Amniotic epithelial cell (primary cell): ENCODE measurements around the gene SUPT6H.

ENCODE experiments used
- DNase-seq: peaks from one replicate; pipeline ENCODE4 v3.0.0-alpha.2; 2010; ENCODE audit warnings: low read depth

SUPT6H gene

DNA sequence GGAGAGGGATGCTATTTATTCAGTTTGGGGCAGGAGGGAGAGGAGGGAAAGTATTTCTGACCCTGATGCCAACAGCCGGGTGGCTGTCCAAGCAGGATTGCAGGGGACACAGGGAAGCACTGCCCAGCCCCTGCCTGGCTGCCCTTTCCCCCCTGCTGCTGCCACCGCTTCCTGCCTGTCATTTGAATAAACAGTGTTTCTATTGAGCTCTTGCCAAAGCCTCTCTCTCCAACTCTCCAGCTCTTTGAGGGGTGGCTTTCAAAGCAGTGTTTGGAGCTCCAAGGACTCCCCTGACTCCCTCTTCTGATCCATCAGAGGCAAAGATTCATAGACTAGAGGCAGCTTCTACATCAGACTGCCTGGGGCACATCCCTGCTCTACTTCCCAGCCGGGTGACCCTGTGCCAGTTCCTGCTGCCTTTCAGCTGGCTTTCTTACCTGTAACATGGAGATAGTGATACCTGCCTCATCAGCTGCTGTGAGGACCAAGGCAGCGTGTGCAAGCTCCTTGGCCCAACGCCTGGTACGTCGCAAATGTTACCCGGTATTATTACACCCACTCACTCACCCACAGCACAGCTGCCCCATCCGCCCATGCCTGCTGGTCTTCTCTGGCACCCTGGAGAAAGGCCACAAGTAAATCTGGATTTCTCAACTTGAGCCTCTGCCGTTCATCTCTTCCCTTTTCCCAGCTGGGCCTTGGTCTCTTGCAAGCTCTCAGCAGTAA lies 40.2 kb downstream of the SUPT6H start:
- no peak for DNase-seq

DNA sequence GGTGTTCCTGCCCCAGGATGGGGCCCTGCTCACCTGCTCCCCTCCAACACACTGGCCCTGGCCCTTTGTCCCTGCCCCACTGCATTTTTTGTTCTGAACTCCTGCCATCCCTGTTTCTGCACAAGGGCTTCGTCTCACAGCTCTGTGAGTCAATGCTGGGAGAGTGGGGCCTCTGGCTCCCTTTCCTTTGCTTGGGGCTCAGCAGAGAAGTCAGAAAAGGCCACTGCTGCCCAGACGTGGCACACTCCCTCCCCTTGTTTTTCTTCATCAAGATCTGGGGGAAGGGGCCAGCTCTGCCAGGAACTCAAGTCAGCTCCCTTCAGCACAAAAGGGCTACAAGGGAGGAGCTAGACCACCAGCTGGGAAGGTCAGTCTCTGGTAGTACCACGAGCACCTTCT lies 40.7 kb downstream of the SUPT6H start:
- no peak for DNase-seq

DNA sequence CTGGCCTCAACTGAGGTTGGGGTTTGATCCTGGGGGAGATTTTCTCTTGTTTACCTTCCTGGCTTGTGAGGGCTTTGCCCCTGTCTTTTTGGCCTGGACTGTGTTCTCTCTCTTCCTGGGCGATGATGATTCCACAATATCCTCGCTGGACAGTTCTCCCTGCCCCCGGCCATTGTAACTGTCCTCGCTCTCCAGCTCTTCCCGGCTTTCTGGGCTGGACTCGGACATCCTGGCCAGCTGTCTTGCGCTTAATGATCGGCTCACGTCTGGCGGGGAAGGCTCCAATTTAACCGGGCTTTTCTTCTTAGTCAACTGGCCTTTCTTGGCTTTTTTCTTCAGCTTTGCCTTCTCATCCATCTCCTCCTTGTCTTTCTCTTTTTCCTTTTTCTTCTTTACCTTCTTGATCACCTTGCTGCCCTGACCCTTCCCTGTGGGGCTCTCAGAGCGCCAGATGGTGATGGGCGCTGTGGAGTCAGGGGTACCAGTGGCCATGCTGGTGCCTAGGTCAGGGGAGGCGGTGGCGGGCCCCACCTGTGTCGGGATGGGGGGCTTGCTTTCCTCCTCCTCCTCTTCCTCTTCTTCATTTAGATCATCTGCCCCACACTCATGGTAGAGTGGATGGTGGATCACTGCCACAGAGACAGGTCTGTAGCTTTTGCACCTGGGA lies 41.7 kb downstream of the SUPT6H start:
- no peak for DNase-seq

DNA sequence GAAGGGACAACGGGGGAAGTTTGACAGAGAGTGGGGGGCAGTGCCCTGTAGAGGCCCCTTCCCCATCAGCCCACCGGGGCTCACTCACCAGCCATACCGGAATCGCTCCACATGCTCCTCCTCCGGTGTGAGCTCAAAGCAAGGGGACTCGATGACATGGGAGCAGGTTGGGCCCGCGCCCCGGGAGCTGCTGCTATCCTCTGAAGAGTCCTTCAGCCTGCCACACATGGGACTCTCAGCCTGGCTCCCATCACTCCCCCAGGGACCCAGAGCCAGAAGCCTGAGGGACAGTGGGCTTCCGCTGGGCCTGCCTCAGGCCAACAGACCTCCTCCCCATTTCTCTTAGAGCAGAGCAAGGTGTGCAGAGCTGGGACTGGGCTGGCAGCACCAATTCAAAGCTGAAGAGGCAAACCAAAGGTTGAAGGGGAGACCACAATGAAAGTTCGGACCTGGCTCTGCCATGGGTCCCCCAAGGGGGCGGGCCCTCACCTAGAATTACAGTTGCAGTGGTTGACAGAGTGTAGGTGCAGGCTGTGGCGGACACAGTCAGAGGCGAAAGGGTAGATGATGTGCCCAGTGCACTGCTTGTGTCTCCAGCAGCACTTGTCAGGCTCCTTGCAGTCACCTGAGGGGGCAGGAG lies 42.3 kb downstream of the SUPT6H start:
- no peak for DNase-seq

DNA sequence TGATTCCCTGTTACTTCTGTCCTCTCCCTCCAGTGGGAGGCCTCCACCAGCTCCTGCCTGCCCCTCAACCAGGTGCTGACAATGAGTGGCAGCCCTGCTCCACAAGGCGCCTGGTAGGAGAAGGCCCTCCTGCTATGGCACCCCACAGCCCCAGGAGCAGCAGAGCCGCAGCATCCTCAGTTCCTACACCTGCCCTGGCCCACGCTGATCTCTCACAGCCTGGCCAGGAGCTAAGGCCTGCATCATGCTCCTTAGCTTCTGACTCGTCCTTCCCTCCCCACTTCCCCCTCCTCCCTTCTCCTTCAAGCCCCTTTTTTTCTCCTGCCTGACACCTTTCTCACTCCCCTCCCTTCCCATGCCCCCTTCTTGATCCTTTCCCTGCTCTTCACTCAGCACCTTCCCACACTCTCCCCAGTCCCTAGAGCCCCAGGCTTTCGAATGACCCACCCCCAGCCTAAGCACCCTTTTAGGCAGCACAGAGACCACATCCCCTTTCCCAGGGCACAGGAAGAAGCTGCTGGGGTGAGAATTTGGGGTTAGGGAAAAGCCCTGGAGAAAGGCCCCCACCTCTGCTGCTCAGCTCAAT lies 43.2 kb downstream of the SUPT6H start:
- DNase-seq = no peak

DNA sequence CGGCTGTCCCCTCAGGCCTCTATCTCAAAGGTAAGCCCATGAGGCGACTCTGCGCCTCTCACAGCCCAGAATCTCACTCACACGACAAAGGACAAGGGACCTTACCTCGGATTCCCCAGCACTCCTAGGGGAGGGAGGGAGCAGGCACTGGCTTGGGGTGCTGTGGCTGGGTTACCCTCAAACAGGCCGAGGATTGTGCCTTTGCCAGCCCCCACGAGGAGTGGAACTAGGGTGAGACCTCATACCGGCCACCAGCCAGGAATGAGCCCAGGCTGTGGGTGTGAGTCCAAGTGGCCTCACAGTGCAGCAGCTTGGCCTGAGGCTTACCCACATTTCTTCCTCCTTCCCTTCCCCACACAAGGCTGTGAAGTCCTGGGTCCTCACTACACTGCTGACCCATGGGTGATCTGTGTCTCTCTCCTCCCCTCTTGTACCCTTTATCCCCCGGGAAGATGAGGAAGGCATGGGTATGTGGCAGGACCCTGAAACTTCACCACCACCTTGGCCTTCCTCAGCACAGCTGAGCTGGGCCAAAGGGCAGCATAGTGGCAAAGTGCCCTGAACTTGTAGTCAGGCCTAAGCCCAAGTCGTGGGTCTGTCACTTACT lies 43.8 kb downstream of the SUPT6H start:
- DNase-seq = no peak

DNA sequence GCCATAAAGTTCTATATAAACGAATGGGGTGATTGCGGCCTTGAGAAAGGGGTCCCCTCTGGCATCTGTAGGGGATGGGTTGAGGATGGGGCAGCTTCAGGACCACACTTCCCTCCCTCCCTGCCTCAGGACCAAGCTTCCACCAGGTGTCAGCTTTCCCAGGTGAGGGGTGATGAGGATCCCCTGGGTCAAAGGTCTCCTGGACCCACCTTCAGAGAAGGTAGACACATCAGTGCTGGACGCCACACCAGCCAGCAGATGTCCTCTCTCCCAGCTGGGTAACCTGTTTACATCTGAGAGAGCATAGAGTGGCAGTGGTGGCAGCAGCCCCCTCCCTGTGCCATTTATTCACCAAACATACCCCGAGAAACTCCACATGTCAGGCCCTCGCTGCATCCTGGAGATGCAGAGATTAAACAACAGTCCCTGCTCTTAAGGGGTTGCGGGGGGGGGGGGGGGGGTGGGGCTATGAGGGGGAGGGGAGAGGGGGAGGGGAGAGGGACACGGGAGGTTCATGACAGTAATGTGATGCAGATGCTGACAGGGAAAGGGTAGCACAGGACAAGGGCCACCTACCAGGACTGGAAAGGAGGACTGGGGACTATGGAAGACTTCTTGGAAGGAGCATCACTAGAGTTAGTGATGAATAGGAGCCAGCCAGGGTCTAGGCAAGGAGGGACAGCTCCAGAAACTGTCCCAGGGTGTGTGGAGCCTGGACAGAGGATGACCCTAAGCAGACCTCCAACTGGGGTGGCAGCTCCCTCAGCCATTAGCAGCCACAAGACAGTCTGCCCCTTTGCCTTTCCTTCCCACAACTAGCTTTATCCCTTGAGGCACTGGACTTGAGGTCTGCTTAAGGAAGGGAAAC lies 44.7 kb downstream of the SUPT6H start:
- no peak for DNase-seq

DNA sequence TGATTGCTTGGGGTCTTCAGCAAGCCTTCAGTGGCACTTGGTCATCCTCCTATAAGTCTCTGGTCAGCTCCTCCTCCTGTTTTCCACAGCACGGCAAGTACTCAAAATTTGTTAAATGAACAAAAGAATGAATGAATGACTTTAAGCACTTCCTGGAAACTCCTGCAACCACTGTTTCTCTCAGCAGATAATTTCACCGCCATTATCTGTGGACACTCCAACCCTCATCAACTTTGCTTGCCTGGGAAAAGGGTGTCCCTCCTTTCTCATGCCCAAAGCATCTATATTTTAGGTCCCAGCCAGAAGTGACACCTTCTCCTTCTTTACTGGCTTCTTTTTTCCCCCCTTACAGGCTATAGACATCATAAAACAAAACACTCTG lies 45.3 kb downstream of the SUPT6H start:
- DNase-seq = no peak

DNA sequence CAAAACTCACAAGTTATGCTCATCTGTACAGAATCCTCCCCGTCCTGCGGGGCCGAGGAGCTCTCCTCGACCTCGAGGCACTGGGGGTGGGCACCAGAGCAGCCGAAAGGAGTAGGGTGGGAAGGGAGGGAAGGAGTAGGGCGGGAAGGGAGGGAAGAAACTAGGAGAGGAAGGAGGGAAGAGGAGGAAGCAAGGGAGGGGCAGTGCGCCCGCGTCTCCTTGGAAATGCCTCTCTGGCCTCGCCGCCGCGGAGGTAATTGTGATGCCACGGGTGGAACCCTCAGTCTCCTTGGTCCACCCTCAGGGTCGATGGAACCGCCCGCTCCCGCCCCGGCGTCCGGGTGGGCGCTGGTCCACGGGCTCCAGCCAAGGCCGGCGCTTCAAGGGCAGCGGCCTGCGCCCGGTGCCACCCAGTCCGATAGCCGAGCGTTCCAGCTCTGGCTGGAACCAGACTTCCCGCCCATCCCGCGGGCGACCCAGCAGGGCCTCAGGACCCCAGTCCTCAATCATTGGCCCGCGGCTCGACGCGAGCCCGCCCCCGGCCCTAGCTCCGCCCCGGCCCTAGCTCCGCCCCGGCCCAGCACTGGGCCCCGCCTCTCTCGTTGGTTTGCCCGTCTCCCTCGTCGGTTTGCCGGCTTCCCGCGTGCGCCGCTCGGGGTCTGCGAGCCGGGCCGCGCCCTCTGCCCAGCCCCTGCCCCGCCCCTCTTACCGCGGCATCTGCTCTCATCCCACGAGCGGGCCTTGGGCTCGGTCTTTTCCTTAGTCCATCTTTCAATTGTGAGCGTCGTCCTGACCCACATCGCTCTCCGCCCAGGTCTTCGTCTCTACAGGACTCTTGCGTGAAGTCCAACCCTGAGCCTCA lies 49.1 kb downstream of the SUPT6H start:
- DNase-seq = peak; percentile 81

DNA sequence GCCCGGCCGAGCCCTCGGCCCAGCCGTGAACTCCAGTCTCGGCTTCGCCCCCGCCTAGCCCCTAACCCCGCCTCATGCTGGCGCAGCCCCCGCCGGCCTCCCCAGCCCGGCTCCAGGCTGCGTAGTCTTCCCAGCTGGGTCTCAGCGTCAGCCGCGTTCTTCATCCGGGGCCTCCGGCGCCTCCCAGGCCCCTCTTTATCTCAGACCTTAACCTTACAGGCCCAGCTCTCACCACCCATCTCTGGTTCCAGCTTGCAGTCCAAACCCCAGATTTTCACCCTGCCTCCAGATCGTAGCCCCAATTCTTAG lies 49.7 kb downstream of the SUPT6H start, which contains the start of gene PROCA1:
PROCA1 (minus strand) TSS at position 166 of the 309 bp plus-strand sequence. CDS start 228 bp downstream, outside the sequence.
- DNase-seq = no peak

DNA sequence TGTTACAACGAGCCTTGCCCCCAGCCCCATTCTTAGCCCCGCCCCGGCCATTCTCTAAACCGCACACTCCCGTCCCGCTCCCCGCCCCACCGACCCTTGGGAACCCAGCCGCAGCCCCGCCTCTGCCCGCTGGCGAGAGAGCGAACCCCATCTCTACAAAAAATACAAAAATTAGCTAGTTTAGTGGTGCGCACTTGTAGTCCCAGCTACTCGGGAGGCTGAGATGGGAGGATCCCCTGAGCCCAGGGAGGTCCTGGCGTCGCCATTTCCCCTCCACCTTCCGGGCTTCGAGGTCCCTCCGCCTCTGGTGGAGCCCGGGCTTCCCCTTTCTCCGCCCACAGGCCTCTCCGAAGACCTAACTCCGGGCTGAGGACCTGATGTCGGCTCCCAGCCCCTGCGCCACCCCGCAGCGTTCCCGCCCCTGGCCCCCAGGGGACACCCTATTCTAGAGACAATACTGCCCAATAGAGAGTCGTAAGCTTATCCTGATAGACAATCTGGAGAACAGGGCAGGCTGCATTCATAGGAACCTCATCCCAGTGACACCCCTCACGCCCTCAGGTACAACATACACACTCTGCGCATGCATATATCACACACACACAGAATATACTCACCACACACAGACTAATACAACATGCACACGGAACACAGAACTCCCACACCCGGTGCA lies 50.2 kb downstream of the SUPT6H start:
- no peak for DNase-seq

DNA sequence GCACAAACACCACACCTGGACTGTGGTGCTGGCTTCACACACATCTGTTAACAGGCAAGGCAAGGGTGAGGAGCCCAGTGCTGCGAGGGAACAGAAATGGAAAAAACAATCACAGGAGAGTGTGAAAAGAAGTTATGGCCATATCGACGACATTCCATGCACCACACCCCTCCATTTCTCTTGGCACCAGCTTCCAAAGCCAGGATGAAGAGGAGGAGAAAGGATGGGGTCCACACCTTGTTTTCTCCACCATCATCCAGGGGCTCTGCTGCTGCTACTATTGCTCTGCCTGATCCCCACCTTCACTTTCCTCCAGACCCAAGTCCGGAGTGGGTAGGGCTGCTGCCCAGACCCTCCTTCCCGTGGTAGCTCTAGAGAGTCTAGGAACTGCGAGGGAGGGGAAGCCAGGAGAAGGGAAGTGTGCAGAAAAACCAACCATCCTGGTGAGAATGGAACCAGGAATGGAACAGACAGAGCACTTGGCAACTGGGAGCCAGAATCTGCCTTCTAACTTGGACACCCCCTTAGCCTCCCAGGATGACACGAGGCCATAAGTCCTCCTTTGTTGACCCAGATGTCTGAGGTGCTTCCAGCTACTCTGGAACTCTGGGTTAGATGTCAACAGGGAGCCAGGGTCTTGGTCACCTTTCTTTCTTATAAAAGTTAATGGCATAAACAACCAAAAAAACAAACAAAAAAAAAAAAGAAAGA lies 50.9 kb downstream of the SUPT6H start:
- DNase-seq = no peak

DNA sequence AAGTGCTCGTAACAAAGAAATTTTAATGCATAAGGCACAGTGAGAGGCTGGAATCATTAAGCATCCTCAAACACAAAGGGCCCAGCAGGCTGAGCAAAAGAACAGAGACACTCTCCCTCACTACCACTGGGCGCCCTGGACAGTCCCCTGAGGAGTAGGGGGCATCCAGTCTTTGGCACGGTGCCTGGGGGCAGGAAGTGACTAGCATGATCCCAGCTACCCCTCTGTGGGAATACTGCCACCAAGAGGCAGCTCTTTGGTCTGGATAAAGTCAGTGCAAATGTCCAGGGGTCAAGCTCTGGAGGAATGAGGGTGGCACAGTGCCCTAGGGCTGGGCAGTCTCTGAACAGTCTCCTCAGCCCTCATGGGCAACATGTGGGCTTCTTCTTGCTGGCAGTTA lies 52.3 kb downstream of the SUPT6H start:
- no peak for DNase-seq

DNA sequence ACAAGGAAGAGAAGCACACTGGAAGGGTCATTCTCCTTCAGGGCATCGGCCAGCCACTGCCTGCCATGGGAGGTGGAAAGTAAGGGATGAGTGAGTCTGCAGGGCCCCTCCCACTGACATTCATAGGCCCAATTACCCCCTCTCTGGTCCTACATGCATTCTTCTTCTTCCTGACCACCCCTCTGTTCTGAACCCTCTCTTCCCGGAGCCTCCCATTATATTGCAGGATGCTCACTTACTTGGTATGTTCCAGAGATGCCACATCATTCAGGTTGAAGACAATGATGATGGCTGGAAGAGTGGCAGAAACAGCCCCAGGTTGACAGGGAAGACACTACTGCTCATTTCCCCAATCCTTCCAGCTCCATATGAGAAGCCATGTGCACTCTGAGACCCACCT lies 53.2 kb downstream of the SUPT6H start:
- DNase-seq = no peak

DNA sequence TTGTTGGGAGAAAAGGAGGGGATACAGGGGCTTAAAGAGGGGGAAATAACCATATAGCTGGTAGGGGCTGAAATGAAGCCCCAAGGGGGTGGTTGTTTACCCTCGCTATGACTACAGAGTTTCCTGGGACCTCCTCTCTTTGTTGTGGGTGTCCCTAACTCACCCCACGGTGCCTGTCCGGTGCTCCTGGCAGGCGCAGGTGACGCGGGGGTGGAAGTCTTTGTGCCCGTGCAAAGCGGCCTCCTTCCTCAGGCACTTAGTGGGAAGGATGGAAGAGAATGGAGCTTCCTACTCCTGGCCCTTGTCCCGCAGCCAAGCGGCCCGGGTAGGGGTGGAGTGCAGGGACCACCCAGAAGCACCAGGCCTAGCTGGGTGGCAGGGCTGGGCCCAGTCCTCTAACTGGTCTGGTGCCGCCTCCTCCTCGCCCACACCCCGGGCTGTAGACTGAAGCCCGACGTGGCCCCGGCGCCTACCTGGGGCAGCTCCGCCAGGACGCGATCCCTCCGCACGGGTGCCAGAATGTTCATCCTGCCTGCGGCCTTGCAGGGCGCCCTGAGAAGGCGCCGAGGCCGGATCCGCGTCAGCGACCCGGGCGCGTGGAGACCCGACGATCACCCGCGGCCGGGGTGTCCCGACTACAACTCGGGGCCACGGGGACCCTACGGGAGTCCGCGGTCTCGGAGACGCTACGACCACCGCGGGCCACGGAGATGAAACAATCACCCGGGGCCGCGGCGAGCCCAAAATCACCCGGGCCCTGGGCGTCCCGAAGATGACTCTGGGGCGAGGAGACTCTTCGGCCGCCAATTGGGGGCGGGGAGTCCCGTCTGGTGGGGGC lies 55.0 kb downstream of the SUPT6H start:
- DNase-seq = peak; percentile 33

DNA sequence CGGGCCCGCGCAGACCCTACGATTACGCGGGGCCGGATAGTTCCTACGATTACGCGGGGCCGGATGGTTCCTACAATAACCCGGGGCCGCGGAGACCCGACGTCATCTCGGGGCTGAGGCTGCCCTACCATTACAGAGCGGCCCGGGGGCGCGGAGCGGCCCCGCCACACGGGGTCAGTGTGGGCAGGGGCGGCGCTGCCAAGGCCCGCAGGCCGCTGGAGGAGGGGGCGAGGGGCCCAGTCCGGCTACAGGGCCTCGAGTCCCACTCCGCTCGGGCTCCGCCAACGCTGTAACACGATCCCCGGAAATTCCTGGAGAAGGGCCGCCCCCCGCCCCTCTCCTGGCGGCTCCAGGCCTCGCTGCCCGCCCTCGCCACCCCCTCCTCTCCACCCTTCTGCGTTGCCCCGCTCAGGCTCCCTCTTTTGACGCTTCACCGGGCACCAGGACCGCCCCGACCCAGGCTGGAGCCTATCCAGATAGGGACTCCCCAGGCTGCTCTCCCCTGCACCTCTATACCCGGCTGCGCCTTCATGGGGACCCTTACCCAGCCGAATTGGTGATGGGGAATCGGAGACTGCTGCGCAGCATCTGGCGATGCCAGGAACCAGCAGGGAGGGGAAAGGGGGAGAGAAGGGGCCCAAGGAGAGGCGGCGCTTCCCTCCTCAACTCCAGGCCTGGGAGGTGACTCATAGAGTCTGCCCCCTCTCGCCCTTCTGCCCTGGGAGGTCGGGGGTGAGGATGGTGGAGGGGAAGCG lies 55.8 kb downstream of the SUPT6H start, which contains the start of gene RAB34:
RAB34 (minus strand) TSS at position 291 of the 755 bp plus-strand sequence. CDS start 602 bp downstream, outside the sequence.
- peak; percentile 89 for DNase-seq

DNA sequence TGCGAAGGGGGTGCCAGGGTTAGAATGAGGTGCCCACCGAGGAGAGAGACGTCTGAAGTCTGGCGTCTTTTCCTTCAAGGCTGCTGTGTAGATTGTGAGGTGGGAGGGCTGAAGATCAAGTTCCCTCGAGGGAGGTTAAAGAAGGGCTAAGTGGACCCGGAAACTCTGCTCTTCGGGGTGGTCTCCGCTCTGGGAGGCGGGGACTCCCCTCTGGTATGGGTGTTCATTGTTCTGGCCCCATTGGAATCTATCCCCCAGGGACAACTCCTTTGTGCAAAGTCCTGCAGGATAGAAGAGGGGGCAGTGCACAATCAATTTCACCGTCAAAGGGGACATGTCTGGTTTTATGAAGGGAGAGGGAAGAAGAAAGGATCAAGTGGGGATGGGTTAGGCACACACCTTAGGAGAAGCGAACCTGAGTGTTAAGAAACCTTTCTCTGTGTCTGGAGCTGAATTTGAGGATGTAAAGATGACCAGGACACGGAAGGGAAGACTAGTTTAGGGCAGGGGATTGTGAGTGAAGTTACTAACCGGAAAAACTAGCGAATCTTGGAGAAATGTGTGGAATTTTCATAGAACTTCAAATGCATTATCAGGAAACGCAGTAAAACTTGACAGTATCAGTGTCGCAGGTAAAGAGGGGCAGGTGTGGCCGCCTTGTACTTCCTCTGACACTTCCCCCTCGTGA lies 56.5 kb downstream of the SUPT6H start:
- DNase-seq = no peak
